Lung (tissue), 12 donors: Measurements from ENCODE around the gene STXBP4. TPM values are rescaled to one million over a fixed set of nuclear protein-coding genes. Genes with fewer than 3 reads are reported as not detected.

ENCODE experiments used
- ATAC-seq: fragments of 200-7000 bp; cut with Tn5 transposase; one replicate; pipeline ENCODE4 v1.9.1; 2020; ENCODE audit warnings: moderate number of reproducible peaks; ENCODE audit not compliant: insufficient read depth, low FRiP score
- DNase-seq, 3 donors: peaks; one replicate each; pipeline ENCODE4 v3.0.0-alpha.2; 2013 to 2017
- H3K27ac ChIP-seq, 2 donors: one replicate each; pipeline ENCODE4 v1.5.1; 2013; ENCODE audit warnings: mild to moderate bottlenecking in 2 of 2, moderate library complexity in 2 of 2, control low read depth in 1 of 2, inconsistent platforms in 1 of 2, low read depth in 1 of 2, low read length in 1 of 2
- H3K27me3 ChIP-seq, 3 donors: one replicate each; pipeline ENCODE4 v1.5.1; 2013; ENCODE audit warnings: low read length in 2 of 3; ENCODE audit not compliant: control insufficient read depth in 3 of 3, insufficient read depth in 3 of 3
- H3K36me3 ChIP-seq, 4 donors: one replicate each; pipeline ENCODE4 v1.5.1; 2013; ENCODE audit warnings: low read length in 4 of 4, mild to moderate bottlenecking in 1 of 4, moderate library complexity in 1 of 4; ENCODE audit not compliant: control insufficient read depth in 4 of 4, insufficient read depth in 4 of 4
- H3K4me1 ChIP-seq, 5 donors: one replicate each; pipeline ENCODE4 v1.5.1; 2013; ENCODE audit warnings: low read length in 5 of 5, mild to moderate bottlenecking in 2 of 5, moderate library complexity in 1 of 5; ENCODE audit not compliant: control insufficient read depth in 5 of 5, insufficient read depth in 5 of 5
- H3K4me3 ChIP-seq: one replicate; pipeline ENCODE4 v1.5.1; 2013; ENCODE audit warnings: mild to moderate bottlenecking, control low read depth, moderate library complexity
- H3K9ac ChIP-seq, 2 donors: one replicate each; pipeline ENCODE4 v1.5.1; 2013; ENCODE audit warnings: low read length in 2 of 2, control low read depth in 1 of 2; ENCODE audit not compliant: insufficient read depth in 1 of 2
- H3K9me3 ChIP-seq, 4 donors: one replicate each; pipeline ENCODE4 v1.5.1; 2013; ENCODE audit warnings: low read length in 3 of 4, mild to moderate bottlenecking in 1 of 4, moderate library complexity in 1 of 4; ENCODE audit not compliant: control insufficient read depth in 4 of 4, insufficient read depth in 3 of 4
- CTCF ChIP-seq: IDR thresholded peaks from 2 replicates; pipeline ENCODE4 v1.5.1; 2012; ENCODE audit warnings: mild to moderate bottlenecking; ENCODE audit errors: control extremely low read depth, extremely low read depth
- WGBS, 2 donors: extraction: QIAGEN DNeasy Blood & Tissue Kit; methylation state at CpG; one replicate each; pipeline ENCODE4 v1.1.7; 2013; 5-methylcytosine and 5-hydroxymethylcytosine counted together
- polyA plus RNA-seq, 2 donors: library from polyadenylated mRNA; stranded (reverse); fragments of 200-250 nt; gene quantifications; one replicate each; pipeline ENCODE4 v1.2.1, GENCODE V29; 2013
- total RNA-seq, 2 donors: library from RNA; depleted of rRNA in 1 of 2; stranded (reverse); fragments of >200 nt in 1 of 2; gene quantifications; one replicate each; pipeline ENCODE4 v1.2.1, GENCODE V29; 2014 to 2021
- donor health status: control.
- donor health status: control.
- donor health status: Bipolar disorder and iron deficiency.
- donor health status: healthy.
- donor health status: DM: yes; HTN: yes; CAD: no.

Gene STXBP4
- total and polyA plus RNA-seq, 4 donors: 1.4 to 44.1 (median 7.7) TPM

- H3K36me3 ChIP-seq: peaks cover 0 to 7% (median 0%) of the 10 kb centered on the region in 4 donors
- no peak for DNase-seq
Observed at GRCh38 chr17:55162556-55162946, 194.0 kb downstream of the STXBP4 start.

GRCh38 chr17:55163408-55163807 is 194.8 kb downstream of the STXBP4 start:
- Histone ChIP-seq H3K36me3 (peaks cover 0 to 7% (median 0%) of the 10 kb centered on the region in 4 donors), H3K4me3 (no peak overlapping the region), H3K9ac (no peak overlapping the region), H3K27me3 (no peaks in the 10 kb centered on the region), H3K4me1 (peaks cover 0 to 5% (median 0%) of the 10 kb centered on the region in 5 donors), H3K27ac (no peak overlapping the region), H3K9me3 (no peaks in the 10 kb centered on the region)
- DNase-seq (no peak), ATAC-seq (no peak)
- WGBS, 2 donors: 74 to 85% methylated on average over 3 of the region's 3 CpGs
- no peak for TF ChIP-seq CTCF

More at GRCh38 chr17:55162556-55162946, 194.0 kb downstream of the STXBP4 start:
- Histone ChIP-seq H3K9ac (no peak overlapping the region), H3K4me1 (peaks cover 0 to 3% (median 0%) of the 10 kb centered on the region in 5 donors), H3K9me3 (no peaks in the 10 kb centered on the region), H3K27me3 (no peaks in the 10 kb centered on the region), H3K4me3 (no peak overlapping the region), H3K27ac (no peak overlapping the region)
- no peak for TF ChIP-seq CTCF
- ATAC-seq: no peak

- ATAC-seq (peak; percentile 34), DNase-seq (peak in 1 of 3 donors; percentile 26)
Observed at GRCh38 chr17:55166506-55166905, 197.9 kb downstream of the STXBP4 start.

More at GRCh38 chr17:55166506-55166905, 197.9 kb downstream of the STXBP4 start:
- Histone ChIP-seq H3K27ac (no peak overlapping the region), H3K9ac (no peak overlapping the region), H3K4me3 (no peak overlapping the region), H3K36me3 (no peaks in the 10 kb centered on the region), H3K27me3 (no peaks in the 10 kb centered on the region), H3K9me3 (no peaks in the 10 kb centered on the region), H3K4me1 (peaks cover 0 to 5% (median 0%) of the 10 kb centered on the region in 5 donors)
- TF ChIP-seq CTCF: no peak
- 67 to 89% methylated on average over 2 of the region's 2 CpGs for WGBS, 2 donors
